Stimulated activated CD8-positive, alpha-beta memory T cell treated with anti-CD3 and anti-CD28 coated beads, Interleukin-12 subunit alpha, Interleukin-12 subunit beta, amount 100 ng/mL, for 24 hours (primary cell): ENCODE data around the gene ZNF488.

ENCODE experiments used
- DNase-seq: peaks from one replicate; pipeline ENCODE4 v3.0.0-alpha.2; 2020; ENCODE audit errors: extremely low read depth

Gene ZNF488

GRCh38 chr10:47330804-47331203 lies 53.3 kb downstream of the ZNF488 start:
- no peak for DNase-seq

DNA sequence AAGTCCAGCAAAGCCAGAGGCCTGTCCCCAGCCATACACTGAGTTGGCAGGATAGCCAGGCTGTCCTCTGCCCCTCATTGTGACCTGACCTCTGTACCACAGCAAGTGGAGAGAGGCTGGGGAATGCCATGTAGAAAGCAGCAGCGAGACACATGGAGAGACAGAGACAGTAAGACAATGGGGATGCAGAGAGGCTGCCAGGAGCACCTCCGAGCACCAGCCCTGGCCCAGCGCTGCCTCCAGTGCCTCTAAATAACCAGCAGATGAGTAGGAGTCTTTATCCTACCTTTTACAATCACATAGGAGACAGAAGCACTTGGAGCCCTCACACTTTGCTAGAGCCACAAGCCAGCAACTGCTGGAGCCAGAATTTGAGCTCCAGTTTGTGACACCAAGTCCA lies 53.7 kb downstream of the ZNF488 start:
- no peak for DNase-seq

DNA sequence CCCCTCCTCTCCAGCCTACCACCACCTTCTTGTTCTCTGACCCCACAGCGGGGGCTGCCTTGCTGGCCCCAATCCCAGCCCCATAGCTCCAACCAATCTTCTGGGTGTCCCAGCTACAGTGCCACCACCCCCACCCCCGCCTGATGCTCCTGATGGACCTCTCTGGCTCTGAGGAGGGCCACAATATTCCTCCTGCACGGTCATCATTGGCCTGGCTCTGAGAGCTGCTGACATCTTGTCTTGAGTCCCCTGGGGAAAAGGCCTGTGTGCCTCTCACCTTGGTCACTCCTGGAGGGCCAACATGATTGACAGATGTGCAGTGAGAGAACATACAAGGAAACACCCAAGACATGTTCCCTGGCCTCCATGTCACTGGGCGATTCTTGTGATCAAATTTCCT lies 54.2 kb downstream of the ZNF488 start:
- no peak for DNase-seq

- DNase-seq = no peak
These were observed 57.2 kb downstream of the ZNF488 start for GRCh38 chr10:47326927-47327330.

DNA sequence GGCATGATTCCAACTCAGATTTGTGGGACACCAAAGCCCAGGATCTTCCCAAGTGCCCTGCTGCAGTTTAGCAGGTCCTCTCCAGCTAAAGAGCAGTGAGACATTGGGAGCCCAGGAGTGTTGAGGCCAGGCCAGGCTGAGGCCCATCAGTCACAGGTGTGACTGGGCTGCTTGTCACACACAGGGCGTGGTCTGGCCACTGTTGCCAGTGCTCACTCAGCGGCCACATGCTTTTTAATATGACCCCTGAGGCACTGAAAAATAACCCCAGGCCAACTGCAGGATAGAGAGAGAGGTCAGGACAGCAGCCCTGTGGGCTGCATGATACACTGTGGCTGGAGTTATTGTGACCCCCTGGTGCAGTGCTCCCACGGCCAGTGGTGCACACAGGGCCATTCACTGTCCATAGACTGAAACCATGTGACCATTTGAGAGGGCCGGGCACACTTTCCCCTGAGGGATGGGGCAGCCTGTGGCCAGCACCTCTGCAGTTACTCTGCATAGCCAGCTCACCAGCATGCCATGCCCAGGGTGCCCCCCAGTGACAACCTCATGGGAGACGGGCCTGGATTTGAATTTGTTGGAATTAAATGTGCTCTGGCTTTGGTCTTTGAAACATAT lies 57.7 kb downstream of the ZNF488 start:
- no peak for DNase-seq

- no peak for DNase-seq
These were observed 58.5 kb downstream of the ZNF488 start for GRCh38 chr10:47325303-47326291.

DNA sequence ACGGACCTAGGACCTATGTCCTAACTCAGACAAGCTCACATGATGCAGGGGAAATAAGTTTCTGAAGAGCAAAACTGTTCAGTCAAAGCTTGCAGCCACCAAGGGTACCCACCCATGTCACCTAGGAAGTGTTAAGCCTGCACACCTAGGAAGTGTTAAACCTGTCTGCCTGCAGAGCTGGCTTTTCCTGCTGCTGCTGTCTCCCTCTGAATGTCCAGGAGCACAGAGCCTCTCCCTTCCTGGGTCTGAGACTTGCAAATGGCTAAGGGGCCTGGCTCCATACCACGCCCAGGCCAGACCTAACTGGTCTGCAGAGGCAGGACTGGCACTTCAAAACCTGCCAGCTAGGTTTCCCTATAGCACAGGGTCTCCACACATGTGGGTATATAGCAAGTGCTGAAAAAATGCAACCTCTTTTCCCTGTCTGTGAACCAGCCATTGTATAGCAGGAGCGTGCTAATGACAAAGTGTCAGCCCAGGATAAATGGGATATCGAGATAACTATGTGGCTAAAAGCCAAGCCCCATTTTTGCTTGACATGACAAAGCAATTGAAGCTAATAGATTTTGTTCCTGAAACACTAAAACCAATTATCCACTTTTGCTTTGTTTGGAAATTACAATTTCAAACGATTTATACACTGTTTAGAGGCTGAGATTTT lies 60.3 kb downstream of the ZNF488 start:
- DNase-seq = no peak

DNA sequence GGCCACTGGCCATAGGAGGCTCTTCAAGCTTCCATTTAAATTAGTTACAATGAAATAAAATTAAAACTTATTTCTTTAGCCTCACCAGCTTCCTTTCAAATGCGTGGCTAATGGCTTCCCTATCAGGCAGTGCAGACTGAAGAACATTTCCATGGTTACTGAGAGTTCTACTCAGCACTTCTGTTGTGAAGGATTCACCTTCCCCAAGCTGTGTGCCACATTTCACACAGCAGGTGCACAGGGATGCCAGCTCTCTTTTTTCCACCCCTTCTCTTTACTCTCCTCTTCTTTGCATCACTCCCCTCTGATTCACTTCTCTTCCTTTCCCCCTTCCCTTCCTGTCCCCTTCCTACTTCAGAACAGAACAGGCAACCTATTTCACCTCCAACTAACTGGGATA lies 61.0 kb downstream of the ZNF488 start:
- no peak for DNase-seq

GRCh38 chr10:47322300-47323061 lies 61.6 kb downstream of the ZNF488 start, which contains the start of gene GDF2:
TSS of gene GDF2 (plus strand) at chr10:47322454. CDS start at chr10:47322669, 215 bp downstream.
- no peak for DNase-seq

- no peak for DNase-seq
These were observed 62.4 kb downstream of the ZNF488 start for GRCh38 chr10:47321521-47322195.

DNA sequence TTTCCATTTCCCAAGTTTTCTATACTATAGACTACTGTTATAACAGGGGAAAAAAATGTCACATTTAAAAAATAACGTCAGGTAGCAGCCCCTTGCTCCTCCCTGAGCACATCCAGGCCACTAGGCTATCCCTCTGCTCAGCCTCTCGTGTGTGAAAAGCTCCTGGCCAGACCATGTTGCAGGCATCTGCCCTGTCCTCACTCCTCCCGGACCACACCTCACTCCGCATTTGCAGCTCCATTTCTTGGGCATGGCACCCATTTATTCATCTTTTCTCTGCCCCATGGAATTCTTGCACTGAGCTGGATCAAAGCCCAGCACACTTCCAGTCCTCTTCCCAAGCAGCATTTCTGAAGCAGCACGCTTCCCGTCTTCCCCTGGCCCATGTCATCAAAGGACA lies 63.3 kb downstream of the ZNF488 start:
- DNase-seq = no peak

GRCh38 chr10:47319784-47320183 lies 64.3 kb downstream of the ZNF488 start:
- no peak for DNase-seq

- no peak for DNase-seq
These were observed 65.4 kb downstream of the ZNF488 start for GRCh38 chr10:47318706-47319105.

GRCh38 chr10:47317251-47317650 lies 66.8 kb downstream of the ZNF488 start:
- no peak for DNase-seq

DNA sequence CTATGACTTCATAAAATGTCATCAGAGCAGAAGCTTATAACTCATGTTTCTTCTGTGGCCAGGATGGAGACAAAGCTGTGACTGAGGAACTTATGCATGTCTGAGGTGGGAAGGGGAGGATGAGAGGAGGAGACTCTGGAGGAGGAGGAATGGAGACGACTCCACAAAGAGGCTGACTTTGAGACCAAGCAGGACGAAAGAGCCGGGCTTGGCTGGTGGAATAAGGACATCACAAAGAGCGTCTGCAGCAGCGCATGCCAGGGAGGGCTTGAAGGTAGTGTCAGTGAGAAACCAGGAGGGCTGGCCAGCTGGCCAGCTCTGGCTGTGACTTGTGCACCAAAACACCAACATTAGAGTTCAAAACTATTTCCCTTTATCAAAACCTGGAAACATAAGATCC lies 68.0 kb downstream of the ZNF488 start:
- DNase-seq = no peak
